ENCODE data around the gene AIPL1. TPM values are rescaled to one million over a fixed set of nuclear protein-coding genes. Genes with fewer than 3 reads are reported as not detected.
A peak's percentile ranks its signal among the peaks of the same experiment; 100 is the strongest.

Gene AIPL1
- total and polyA plus RNA-seq, 4 experiments from 2014 or later = not detected

DNA sequence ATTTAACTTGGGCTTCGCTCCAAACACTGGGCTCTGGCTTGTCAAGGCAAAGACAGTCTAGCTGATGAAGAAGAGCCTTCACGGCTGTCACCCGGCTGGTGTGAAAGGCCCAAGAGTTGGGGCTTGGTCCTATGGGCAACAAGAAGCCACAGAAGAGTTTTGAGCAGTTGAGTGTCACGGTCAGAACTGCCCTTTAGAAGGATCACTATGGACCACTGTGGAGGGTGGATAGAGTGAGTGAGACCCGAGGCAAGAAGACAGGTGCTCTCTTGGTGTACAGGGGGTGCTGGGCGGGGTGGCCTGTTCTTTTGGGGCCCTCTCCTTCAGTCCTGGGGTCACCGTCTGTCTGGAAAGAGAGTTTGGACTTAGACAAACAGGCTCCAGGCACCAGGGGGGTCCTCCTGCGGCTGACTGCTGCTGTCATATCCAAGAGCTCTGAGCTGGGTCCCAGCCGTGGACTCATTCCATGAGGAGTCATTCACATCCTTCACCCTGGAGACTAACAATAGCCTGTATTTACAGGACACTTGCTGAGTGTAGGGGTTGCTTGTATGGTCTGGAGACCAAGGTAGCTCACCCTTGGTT is 11.7 kb upstream of the AIPL1 start:
- H3K36me3 ChIP-seq (ENCODE audit: insufficient read depth, low read length) = no peaks in the 10 kb centered on the region
- DNase-seq = no peak
- ChIA-PET POLR2A (ENCODE audit: partially characterized antibody) (interaction anchor here (1.3 kb wide), 1 partner anchor 862 kb away, joined by 3 read pairs; the partner anchor contains the start of gene NLRP1), CTCF (ENCODE audit: partially characterized antibody) (interaction anchor here (2.8 kb wide), 1 partner anchor 26 kb away, joined by 7 read pairs; no protein-coding TSS in a partner anchor)
- peaks cover 5% of the 10 kb centered on the region for H3K4me1 ChIP-seq (ENCODE audit: insufficient read depth, low read length)
- Mint-ChIP-seq H3K4me3 (no peak overlapping the region), H3K27me3 (no peaks in the 10 kb centered on the region), H3K27ac (peak overlapping the region in 1 of 7 donors; percentile 29), H3K4me1 (peaks cover 9 to 16% (median 12%) of the 10 kb centered on the region in 4 donors), H3K9me3 (no peaks in the 10 kb centered on the region), H3K36me3 (no peaks in the 10 kb centered on the region)
- H3K27me3 ChIP-seq (ENCODE audit: insufficient read depth, low read length) = no peaks in the 10 kb centered on the region
- H3K9me3 ChIP-seq (ENCODE audit: control insufficient read depth in 1 of 2, low read length in 2 of 2) = no peaks in the 10 kb centered on the region
- H3K27ac ChIP-seq (ENCODE audit: low read depth, low read length) = no peak overlapping the region
- H3K4me3 ChIP-seq (ENCODE audit: low read length in 2 of 2) = no peak overlapping the region
- intact Hi-C loops (cut with micrococcal nuclease) = loop anchor here (10.0 kb wide), 1 partner anchor 208 kb away; the partner anchor contains the start of genes C17orf100 and MED31

DNA sequence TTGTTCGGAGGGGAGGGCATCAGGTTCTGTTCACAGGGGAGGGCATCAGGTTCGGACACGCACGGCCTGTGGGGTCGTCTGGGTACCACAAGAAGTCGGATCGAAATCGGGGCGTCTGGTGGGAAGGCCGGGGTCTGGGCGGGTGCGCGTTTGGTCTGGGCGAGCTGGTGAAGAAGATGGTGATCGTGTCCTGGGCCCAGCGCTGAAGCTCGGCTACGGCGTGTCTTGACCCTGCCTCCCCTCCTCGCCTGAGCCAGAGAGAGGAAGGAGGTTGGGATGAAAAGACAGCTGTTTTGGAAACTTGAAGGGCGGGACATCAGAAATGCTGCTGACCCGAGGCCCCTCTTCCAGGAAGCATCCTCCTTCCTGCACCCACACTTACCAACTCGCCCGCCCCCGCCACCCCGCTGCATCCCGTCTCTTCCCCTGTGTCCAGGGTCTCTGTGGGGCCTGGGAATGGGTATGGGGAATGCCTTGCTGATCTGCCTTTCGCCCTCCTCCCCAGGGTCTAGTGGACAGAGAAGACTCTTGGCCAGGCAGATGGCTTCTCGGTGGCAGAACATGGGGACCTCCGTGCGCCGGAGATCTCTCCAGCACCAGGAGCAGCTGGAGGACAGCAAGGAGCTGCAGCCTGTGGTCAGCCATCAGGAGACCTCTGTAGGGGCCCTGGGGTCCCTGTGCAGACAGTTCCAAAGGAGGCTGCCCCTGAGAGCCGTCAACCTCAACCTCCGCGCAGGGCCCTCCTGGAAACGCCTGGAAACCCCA is 9.8 kb upstream of the AIPL1 start:
- CTCF ChIA-PET (ENCODE audit: partially characterized antibody) = interaction anchor here (0.6 to 2.8 kb wide), 3 partner anchors 9 to 1096 kb away, joined by 3 to 8 read pairs (median 7); no protein-coding TSS in a partner anchor
- Mint-ChIP-seq H3K27ac (peak overlapping the region; percentile 68 to 96 (median 78)), H3K27me3 (peaks cover 2 to 4% of the 10 kb centered on the region in 2 donors), H3K4me3 (peak overlapping the region; percentile 91 to 94 (median 92)), H3K4me1 (peaks cover 9 to 16% (median 12%) of the 10 kb centered on the region in 4 donors), H3K36me3 (no peaks in the 10 kb centered on the region), H3K9me3 (no peaks in the 10 kb centered on the region)
- no peaks in the 10 kb centered on the region for H3K9me3 ChIP-seq (ENCODE audit: control insufficient read depth in 1 of 2, low read length in 2 of 2)
- POLR2A ChIA-PET (ENCODE audit: partially characterized antibody) = interaction anchor here (1.3 to 3.3 kb wide), 3 partner anchors 10 to 860 kb away, joined by 3 to 14 read pairs (median 12); partner anchors contain the start of gene NLRP1
- intact Hi-C loops (cut with micrococcal nuclease) = loop anchor here (5.0 to 10.0 kb wide), 2 partner anchors 210 to 957 kb away; partner anchors contain the start of genes C17orf100, DERL2, MED31 and MIS12
- no peak overlapping the region for H3K27ac ChIP-seq (ENCODE audit: low read depth, low read length)
- no peaks in the 10 kb centered on the region for H3K36me3 ChIP-seq (ENCODE audit: insufficient read depth, low read length)
- H3K4me1 ChIP-seq (ENCODE audit: insufficient read depth, low read length) = peaks cover 5% of the 10 kb centered on the region
- no peak for DNase-seq
- peak overlapping the region; percentile 52 to 93 for H3K4me3 ChIP-seq (ENCODE audit: low read length in 2 of 2)
- no peaks in the 10 kb centered on the region for H3K27me3 ChIP-seq (ENCODE audit: insufficient read depth, low read length)

DNA sequence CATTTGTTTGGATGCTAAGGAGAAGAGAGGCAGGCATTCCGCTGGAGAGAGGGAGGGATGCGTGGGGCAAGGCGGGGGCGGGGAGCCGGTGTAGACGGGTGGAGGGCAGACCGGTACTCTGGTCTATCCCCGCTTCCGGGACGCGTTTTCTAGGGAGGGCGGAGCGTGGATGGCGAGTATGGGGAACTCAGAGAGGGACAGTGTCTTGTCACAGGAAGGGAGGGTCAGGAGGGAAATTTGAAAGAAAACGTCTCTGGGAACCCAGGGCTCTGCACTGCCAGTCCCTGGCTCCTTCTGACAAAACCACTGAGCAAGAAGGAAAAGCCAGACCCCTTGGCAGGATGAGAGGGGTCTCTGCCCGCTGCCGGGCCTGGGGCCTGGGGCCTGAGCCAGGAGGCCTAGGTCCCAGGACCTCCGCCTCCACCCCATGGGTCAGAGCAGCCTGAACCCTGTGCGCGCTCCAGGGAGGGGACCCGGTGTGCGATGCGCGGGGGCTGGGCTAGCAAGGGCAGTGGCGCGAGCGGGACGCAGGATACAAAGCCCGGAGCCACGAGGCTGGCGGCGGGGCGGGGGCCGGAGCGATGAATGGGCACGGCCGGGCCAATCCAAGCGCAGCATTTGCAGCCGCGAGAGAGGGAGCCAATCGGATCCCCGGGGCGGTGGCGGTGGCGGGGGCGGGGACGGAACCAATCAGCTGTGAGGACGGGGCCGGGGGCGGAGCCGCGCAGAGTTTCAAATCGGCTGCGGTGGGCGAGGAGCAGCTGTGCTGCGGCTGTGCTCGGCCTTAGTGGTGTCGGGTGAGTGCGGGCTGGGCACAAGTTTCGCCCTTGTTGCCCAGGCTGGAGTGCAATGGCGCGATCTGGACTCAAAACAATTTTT is 9.0 kb upstream of the AIPL1 start, which contains the start of gene PIMREG:
PIMREG (plus strand) TSS at position 764 of the 879 bp plus-strand sequence. CDS start 656 bp downstream, outside the sequence.
- intact Hi-C loops (cut with micrococcal nuclease) = loop anchor here (5.0 to 10.0 kb wide), 2 partner anchors 211 to 957 kb away; partner anchors contain the start of genes C17orf100, DERL2, MED31 and MIS12
- no peaks in the 10 kb centered on the region for H3K27me3 ChIP-seq (ENCODE audit: insufficient read depth, low read length)
- no peaks in the 10 kb centered on the region for H3K36me3 ChIP-seq (ENCODE audit: insufficient read depth, low read length)
- H3K27ac ChIP-seq (ENCODE audit: low read depth, low read length) = peak within 1 kb of the TSS; percentile 17
- no peaks in the 10 kb centered on the region for H3K9me3 ChIP-seq (ENCODE audit: control insufficient read depth in 1 of 2, low read length in 2 of 2)
- H3K27ac Mint-ChIP-seq = peak within 1 kb of the TSS; percentile 68 to 96 (median 87)
- ChIA-PET CTCF (ENCODE audit: partially characterized antibody) (interaction anchor here (1.7 to 2.8 kb wide), 3 partner anchors 8 to 29 kb away, joined by 3 to 8 read pairs (median 7); no protein-coding TSS in a partner anchor), POLR2A (ENCODE audit: partially characterized antibody) (interaction anchor here (1.6 to 3.3 kb wide), 2 partner anchors 11 to 859 kb away, joined by 12 to 14 read pairs; partner anchors contain the start of gene NLRP1)
- H3K36me3 Mint-ChIP-seq = no peaks in the 10 kb centered on the region
- H3K4me3 Mint-ChIP-seq = peak within 1 kb of the TSS; percentile 91 to 94 (median 92)
- H3K4me1 Mint-ChIP-seq = peaks cover 9 to 16% (median 12%) of the 10 kb centered on the region in 4 donors
- peak within 1 kb of the TSS; percentile 69 to 93 for H3K4me3 ChIP-seq (ENCODE audit: low read length in 2 of 2)
- peaks cover 5% of the 10 kb centered on the region for H3K4me1 ChIP-seq (ENCODE audit: insufficient read depth, low read length)
- H3K27me3 Mint-ChIP-seq = peaks cover 6 to 8% of the 10 kb centered on the region in 2 donors
- no peaks in the 10 kb centered on the region for H3K9me3 Mint-ChIP-seq
- peak; percentile 82 to 91 (median 83) for DNase-seq

DNA sequence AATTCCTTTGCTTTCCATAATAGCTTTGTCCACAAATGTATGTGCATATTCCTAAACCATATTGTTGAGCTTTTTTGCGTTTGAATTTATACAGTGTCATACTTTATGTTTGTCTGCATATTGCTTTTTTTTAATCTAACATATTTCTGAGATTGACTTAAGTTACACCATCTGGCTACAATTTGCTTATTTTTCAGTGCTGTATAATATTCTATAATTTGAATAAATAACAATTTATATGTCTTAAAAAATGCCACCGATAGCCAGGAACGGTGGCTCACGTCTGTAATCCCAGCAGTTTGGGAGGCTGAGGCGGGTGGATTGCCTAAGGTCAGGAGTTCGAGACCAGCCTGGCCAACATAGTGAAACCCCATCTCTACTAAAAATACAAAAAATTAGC is 7.9 kb upstream of the AIPL1 start:
- Mint-ChIP-seq H3K27me3 (peaks cover 9 to 10% of the 10 kb centered on the region in 2 donors), H3K4me1 (peaks cover 9 to 16% (median 12%) of the 10 kb centered on the region in 4 donors), H3K27ac (no peak overlapping the region), H3K4me3 (peak overlapping the region in 4 of 8 donors; percentile 91 to 93 (median 92)), H3K9me3 (no peaks in the 10 kb centered on the region), H3K36me3 (no peaks in the 10 kb centered on the region)
- Histone ChIP-seq H3K36me3 (ENCODE audit: insufficient read depth, low read length) (no peaks in the 10 kb centered on the region), H3K27ac (ENCODE audit: low read depth, low read length) (no peak overlapping the region), H3K4me3 (ENCODE audit: low read length in 2 of 2) (no peak overlapping the region), H3K27me3 (ENCODE audit: insufficient read depth, low read length) (no peaks in the 10 kb centered on the region), H3K9me3 (ENCODE audit: control insufficient read depth in 1 of 2, low read length in 2 of 2) (no peaks in the 10 kb centered on the region), H3K4me1 (ENCODE audit: insufficient read depth, low read length) (peaks cover 5% of the 10 kb centered on the region)
- DNase-seq = no peak
- CTCF ChIA-PET (ENCODE audit: partially characterized antibody) = interaction anchor here (1.0 to 2.2 kb wide), 7 partner anchors 18 to 858 kb away, joined by 3 to 10 read pairs (median 4); partner anchors contain the start of gene NLRP1
- intact Hi-C loops (cut with micrococcal nuclease) = loop anchor here (5.0 to 10.0 kb wide), 2 partner anchors 212 to 955 kb away; partner anchors contain the start of genes C17orf100, DERL2, MED31 and MIS12
- POLR2A ChIA-PET (ENCODE audit: partially characterized antibody) = interaction anchor here (3.3 kb wide), 1 partner anchor 858 kb away, joined by 14 read pairs; the partner anchor contains the start of gene NLRP1

DNA sequence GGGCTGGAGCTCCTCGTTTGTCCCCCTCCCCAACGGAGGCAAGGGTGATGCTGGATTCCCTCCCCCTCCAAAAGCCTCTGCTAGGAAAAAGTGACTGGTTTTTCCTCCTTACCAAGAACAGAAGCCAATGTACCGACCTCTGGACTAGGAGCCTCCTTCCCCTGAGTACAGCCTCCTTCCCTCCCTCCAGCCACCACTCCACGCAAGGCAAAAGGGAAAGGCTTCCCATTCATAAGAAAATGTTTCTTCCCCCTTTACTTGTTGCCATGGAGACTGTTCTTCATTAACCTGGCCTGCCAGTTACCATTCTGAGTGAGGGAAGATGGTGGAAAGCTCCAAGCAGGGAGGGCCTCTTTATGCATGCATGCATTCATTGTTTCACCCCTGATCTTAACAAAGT is 5.0 kb upstream of the AIPL1 start:
- H3K36me3 ChIP-seq (ENCODE audit: insufficient read depth, low read length) = no peaks in the 10 kb centered on the region
- H3K27me3 ChIP-seq (ENCODE audit: insufficient read depth, low read length) = peaks cover 4% of the 10 kb centered on the region
- no peak overlapping the region for H3K27ac ChIP-seq (ENCODE audit: low read depth, low read length)
- DNase-seq = no peak
- H3K27me3 Mint-ChIP-seq = peaks cover 16 to 18% of the 10 kb centered on the region in 2 donors
- ChIA-PET POLR2A (ENCODE audit: partially characterized antibody) (no interaction called here), CTCF (ENCODE audit: partially characterized antibody) (interaction anchor here (1.0 to 1.9 kb wide), 2 partner anchors 18 to 848 kb away, joined by 3 to 7 read pairs; no protein-coding TSS in a partner anchor)
- no peak overlapping the region for H3K27ac Mint-ChIP-seq
- no peak overlapping the region for H3K4me3 ChIP-seq (ENCODE audit: low read length in 2 of 2)
- H3K9me3 ChIP-seq (ENCODE audit: control insufficient read depth in 1 of 2, low read length in 2 of 2) = no peaks in the 10 kb centered on the region
- H3K4me3 Mint-ChIP-seq = no peak overlapping the region
- peaks cover 9 to 18% (median 13%) of the 10 kb centered on the region in 4 donors for H3K4me1 Mint-ChIP-seq
- no peaks in the 10 kb centered on the region for H3K36me3 Mint-ChIP-seq
- H3K9me3 Mint-ChIP-seq = no peaks in the 10 kb centered on the region
- peaks cover 5% of the 10 kb centered on the region for H3K4me1 ChIP-seq (ENCODE audit: insufficient read depth, low read length)
- intact Hi-C loops (cut with micrococcal nuclease) = loop anchor here (5.0 to 10.0 kb wide), 2 partner anchors 215 to 953 kb away; partner anchors contain the start of genes C17orf100, DERL2, MED31 and MIS12

DNA sequence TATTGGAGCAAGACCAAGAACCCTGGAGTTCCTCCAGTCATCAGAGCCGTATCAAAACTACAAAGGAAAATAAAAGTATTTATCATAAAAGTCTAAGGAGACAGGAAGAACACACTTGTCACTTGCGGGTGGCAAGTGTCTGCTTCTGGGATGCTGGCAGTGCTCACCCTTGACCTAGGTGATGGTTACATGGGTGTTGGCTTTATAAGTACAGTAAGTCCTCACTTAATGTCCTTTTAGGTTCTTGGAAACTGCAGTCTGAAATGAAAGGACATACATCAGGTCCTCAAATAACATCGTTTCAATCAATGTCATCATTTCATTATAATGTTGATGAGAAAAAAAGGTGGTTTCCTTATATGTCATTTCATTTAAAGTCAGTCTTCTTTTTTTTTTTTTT is 3.0 kb upstream of the AIPL1 start:
- POLR2A ChIA-PET (ENCODE audit: partially characterized antibody) = no interaction called here
- Histone ChIP-seq H3K4me1 (ENCODE audit: insufficient read depth, low read length) (no peaks in the 10 kb centered on the region), H3K27ac (ENCODE audit: low read depth, low read length) (no peak overlapping the region), H3K9me3 (ENCODE audit: control insufficient read depth in 1 of 2, low read length in 2 of 2) (no peaks in the 10 kb centered on the region), H3K36me3 (ENCODE audit: insufficient read depth, low read length) (no peaks in the 10 kb centered on the region), H3K4me3 (ENCODE audit: low read length in 2 of 2) (no peak overlapping the region), H3K27me3 (ENCODE audit: insufficient read depth, low read length) (peaks cover 4% of the 10 kb centered on the region)
- H3K4me1 Mint-ChIP-seq = peaks cover 0 to 4% (median 0%) of the 10 kb centered on the region in 4 donors
- H3K36me3 Mint-ChIP-seq = no peaks in the 10 kb centered on the region
- no peak overlapping the region for H3K4me3 Mint-ChIP-seq
- no peak overlapping the region for H3K27ac Mint-ChIP-seq
- H3K27me3 Mint-ChIP-seq = peaks cover 16 to 18% of the 10 kb centered on the region in 2 donors
- DNase-seq = no peak
- intact Hi-C loops (cut with micrococcal nuclease) = no loop called here
- no peaks in the 10 kb centered on the region for H3K9me3 Mint-ChIP-seq
- CTCF ChIA-PET (ENCODE audit: partially characterized antibody) = no interaction called here
